Stimulated activated naive CD8-positive, alpha-beta T cell treated with anti-CD3 and anti-CD28 coated beads, Interleukin-15, Interleukin-2, amounts not matched to agents 100 ng/mL and 50 ng/mL, for 24 hours (primary cell): Measurements from ENCODE around the gene CKS2.

Source experiments
- H3K27ac Mint-ChIP-seq: one replicate; pipeline ENCODE4 v1.8.0; 2021; ENCODE audit warnings: mild to moderate bottlenecking, mixed read lengths
- H3K27me3 Mint-ChIP-seq: one replicate; pipeline ENCODE4 v1.8.0; 2021; ENCODE audit warnings: mixed read lengths
- H3K36me3 Mint-ChIP-seq: one replicate; pipeline ENCODE4 v1.8.0; 2021; ENCODE audit warnings: low read depth, mixed read lengths
- H3K4me1 Mint-ChIP-seq: one replicate; pipeline ENCODE4 v1.8.0; 2021; ENCODE audit warnings: low read depth, mixed read lengths
- H3K4me3 Mint-ChIP-seq: one replicate; pipeline ENCODE4 v1.8.0; 2021; ENCODE audit warnings: mild to moderate bottlenecking, mixed read lengths
- H3K9me3 Mint-ChIP-seq: one replicate; pipeline ENCODE4 v1.8.0; 2021; ENCODE audit warnings: mixed read lengths

Gene CKS2

DNA sequence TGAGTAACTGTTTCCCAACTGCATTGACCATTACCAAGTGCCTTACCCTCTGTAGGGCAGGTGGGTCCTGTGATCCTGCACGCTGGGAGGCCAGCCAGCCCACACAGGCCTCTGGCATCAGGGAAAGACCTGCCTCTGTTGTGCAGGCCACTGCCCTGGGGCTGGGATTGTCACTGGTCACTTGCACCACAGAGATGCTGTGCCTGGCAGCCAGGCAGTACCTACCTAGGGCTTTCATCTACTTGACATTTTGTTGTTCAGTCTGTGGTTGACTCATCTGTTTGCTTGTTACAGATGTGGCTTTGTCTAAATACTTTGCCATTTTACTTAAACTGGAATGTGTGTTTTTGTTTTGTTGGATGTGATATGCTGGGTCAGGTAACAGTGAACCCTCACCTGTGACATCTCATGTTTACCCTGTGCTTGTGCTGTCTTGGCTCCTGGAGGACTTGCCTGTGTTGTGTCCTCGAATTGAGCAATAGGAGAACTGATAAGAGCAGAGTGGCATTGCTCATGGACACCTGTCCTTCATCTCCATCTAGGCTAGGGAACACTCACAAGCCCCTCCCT is 40.1 kb downstream of the CKS2 start:
- Mint-ChIP-seq H3K4me3 (no peak overlapping the region), H3K4me1 (peaks cover 18% of the 10 kb centered on the region), H3K27me3 (no peaks in the 10 kb centered on the region), H3K27ac (no peak overlapping the region), H3K36me3 (peaks cover 86% of the 10 kb centered on the region), H3K9me3 (no peaks in the 10 kb centered on the region)

- no peak overlapping the region for H3K4me3 Mint-ChIP-seq
- H3K27me3 Mint-ChIP-seq: no peaks in the 10 kb centered on the region
- peaks cover 84% of the 10 kb centered on the region for H3K36me3 Mint-ChIP-seq
- no peaks in the 10 kb centered on the region for H3K9me3 Mint-ChIP-seq
- H3K4me1 Mint-ChIP-seq: peaks cover 18% of the 10 kb centered on the region
- peak overlapping the region; percentile 32 for H3K27ac Mint-ChIP-seq
Observed at GRCh38 chr9:89351584-89352300, 40.7 kb downstream of the CKS2 start.

- Mint-ChIP-seq H3K4me3 (no peak overlapping the region), H3K36me3 (peaks cover 83% of the 10 kb centered on the region), H3K27ac (peak overlapping the region; percentile 57), H3K9me3 (no peaks in the 10 kb centered on the region), H3K4me1 (peaks cover 21% of the 10 kb centered on the region), H3K27me3 (no peaks in the 10 kb centered on the region)
Observed at GRCh38 chr9:89352451-89352850, 41.5 kb downstream of the CKS2 start.

GRCh38 chr9:89352874-89353649 is 42.1 kb downstream of the CKS2 start:
- no peak overlapping the region for H3K4me3 Mint-ChIP-seq
- H3K27ac Mint-ChIP-seq: peak overlapping the region; percentile 57

GRCh38 chr9:89353989-89354388 is 43.0 kb downstream of the CKS2 start:
- H3K36me3 Mint-ChIP-seq: peaks cover 76% of the 10 kb centered on the region
- no peak overlapping the region for H3K4me3 Mint-ChIP-seq
- H3K27me3 Mint-ChIP-seq: no peaks in the 10 kb centered on the region
- H3K4me1 Mint-ChIP-seq: peaks cover 21% of the 10 kb centered on the region
- H3K9me3 Mint-ChIP-seq: no peaks in the 10 kb centered on the region
- no peak overlapping the region for H3K27ac Mint-ChIP-seq

More at GRCh38 chr9:89352874-89353649, 42.1 kb downstream of the CKS2 start:
- no peaks in the 10 kb centered on the region for H3K9me3 Mint-ChIP-seq
- H3K36me3 Mint-ChIP-seq: peaks cover 79% of the 10 kb centered on the region
- no peaks in the 10 kb centered on the region for H3K27me3 Mint-ChIP-seq
- peaks cover 21% of the 10 kb centered on the region for H3K4me1 Mint-ChIP-seq

DNA sequence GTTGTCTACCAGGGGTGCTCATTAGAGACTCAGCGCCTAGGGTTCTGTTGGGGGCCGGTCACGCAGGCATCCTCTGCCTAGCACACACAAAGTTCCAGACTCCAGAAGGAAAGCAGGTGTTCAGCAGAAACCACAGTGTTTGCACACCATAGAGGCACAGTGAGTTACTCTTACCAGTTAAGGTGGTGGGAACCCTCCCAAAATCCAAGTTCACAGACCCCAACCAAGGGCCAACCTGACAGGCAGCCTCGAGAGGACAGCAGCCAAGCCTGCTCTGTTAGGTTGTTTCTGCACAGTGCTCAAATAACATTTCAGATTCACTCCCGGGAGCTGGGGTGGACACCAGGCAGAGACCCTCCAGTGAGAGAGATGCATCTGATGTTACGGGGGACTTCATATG is 43.5 kb downstream of the CKS2 start:
- H3K36me3 Mint-ChIP-seq: peaks cover 76% of the 10 kb centered on the region

DNA sequence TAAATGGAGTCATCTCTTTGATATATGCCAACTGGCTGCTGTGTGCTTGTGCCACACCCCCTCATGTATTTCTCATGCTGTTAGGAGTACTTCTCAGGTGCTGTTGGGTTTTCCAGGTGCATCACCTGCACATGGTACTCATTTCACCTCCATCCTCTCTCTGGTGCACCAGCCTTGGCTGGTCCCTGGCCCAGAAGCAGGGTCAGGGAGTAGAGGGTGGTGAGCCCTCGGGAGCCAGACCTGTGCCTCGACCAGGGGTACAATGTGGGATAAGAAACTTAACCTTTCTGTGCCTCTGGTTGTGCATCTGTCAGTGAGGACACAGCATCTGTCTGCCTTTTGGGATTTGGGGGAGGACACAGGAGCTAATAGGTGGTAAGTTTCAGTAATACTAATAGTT is 45.8 kb downstream of the CKS2 start:
- H3K4me3 Mint-ChIP-seq: no peak overlapping the region
- peak overlapping the region; percentile 15 for H3K27ac Mint-ChIP-seq
- H3K9me3 Mint-ChIP-seq: no peaks in the 10 kb centered on the region
- H3K4me1 Mint-ChIP-seq: peaks cover 14% of the 10 kb centered on the region
- peaks cover 78% of the 10 kb centered on the region for H3K36me3 Mint-ChIP-seq
- no peaks in the 10 kb centered on the region for H3K27me3 Mint-ChIP-seq

More for the DNA sequence above, 43.5 kb downstream of the CKS2 start:
- H3K27ac Mint-ChIP-seq: no peak overlapping the region
- no peak overlapping the region for H3K4me3 Mint-ChIP-seq
- H3K9me3 Mint-ChIP-seq: no peaks in the 10 kb centered on the region
- H3K4me1 Mint-ChIP-seq: peaks cover 21% of the 10 kb centered on the region
- H3K27me3 Mint-ChIP-seq: no peaks in the 10 kb centered on the region

DNA sequence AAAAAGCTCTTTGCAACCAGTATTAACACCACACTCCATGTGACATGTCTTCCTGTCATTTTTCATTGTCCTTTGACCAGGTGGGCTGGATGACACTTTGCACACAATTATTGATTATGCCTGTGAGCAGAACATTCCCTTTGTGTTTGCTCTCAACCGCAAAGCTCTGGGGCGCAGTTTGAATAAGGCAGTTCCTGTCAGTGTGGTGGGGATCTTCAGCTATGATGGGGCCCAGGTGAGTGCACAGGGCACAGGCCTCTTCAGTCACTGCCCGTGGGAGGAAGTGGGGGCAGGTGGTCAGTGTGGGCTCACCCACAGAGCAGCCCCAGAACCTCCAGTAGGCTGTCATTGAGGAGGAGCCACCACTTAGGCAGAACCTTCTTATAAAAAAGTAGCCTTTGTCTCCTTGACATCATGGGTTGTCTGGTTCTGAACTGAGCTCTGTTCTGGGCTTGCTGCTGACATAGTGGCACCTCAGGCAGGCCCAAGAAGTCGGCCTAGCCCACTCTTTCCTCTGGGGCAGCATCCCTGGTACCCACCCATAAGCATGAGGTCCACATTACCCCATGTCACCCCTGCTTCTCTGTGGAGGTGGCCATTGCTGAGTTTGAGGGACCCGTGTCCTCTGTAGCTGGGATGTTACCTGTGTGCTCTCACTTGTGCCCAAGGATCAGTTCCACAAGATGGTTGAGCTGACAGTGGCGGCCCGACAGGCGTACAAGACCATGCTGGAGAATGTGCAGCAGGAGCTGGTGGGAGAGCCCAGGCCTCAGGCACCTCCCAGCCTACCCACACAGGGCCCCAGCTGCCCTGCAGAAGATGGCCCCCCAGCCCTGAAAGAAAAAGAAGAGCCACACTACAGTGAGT is 46.6 kb downstream of the CKS2 start:
- Mint-ChIP-seq H3K27ac (peak overlapping the region; percentile 71), H3K27me3 (no peaks in the 10 kb centered on the region), H3K9me3 (no peaks in the 10 kb centered on the region), H3K4me3 (no peak overlapping the region), H3K36me3 (peaks cover 71% of the 10 kb centered on the region), H3K4me1 (peaks cover 6% of the 10 kb centered on the region)

- Mint-ChIP-seq H3K9me3 (no peaks in the 10 kb centered on the region), H3K4me3 (no peak overlapping the region), H3K27me3 (no peaks in the 10 kb centered on the region), H3K36me3 (peaks cover 71% of the 10 kb centered on the region), H3K27ac (no peak overlapping the region), H3K4me1 (peaks cover 3% of the 10 kb centered on the region)
Observed at GRCh38 chr9:89358376-89358916, 47.5 kb downstream of the CKS2 start.

- H3K9me3 Mint-ChIP-seq: no peaks in the 10 kb centered on the region
- H3K36me3 Mint-ChIP-seq: peaks cover 65% of the 10 kb centered on the region
- H3K27me3 Mint-ChIP-seq: no peaks in the 10 kb centered on the region
- H3K27ac Mint-ChIP-seq: no peak overlapping the region
- no peak overlapping the region for H3K4me3 Mint-ChIP-seq
- H3K4me1 Mint-ChIP-seq: peaks cover 3% of the 10 kb centered on the region
Observed at GRCh38 chr9:89358985-89359384, 48.0 kb downstream of the CKS2 start.

- no peaks in the 10 kb centered on the region for H3K9me3 Mint-ChIP-seq
- H3K27ac Mint-ChIP-seq: peak overlapping the region; percentile 34
- H3K36me3 Mint-ChIP-seq: peaks cover 57% of the 10 kb centered on the region
- no peaks in the 10 kb centered on the region for H3K27me3 Mint-ChIP-seq
- peaks cover 3% of the 10 kb centered on the region for H3K4me1 Mint-ChIP-seq
- H3K4me3 Mint-ChIP-seq: no peak overlapping the region
Observed at GRCh38 chr9:89359751-89360261, 48.8 kb downstream of the CKS2 start.

GRCh38 chr9:89360465-89360864 is 49.5 kb downstream of the CKS2 start:
- Mint-ChIP-seq H3K4me3 (no peak overlapping the region), H3K27ac (peak overlapping the region; percentile 34), H3K9me3 (no peaks in the 10 kb centered on the region), H3K4me1 (peaks cover 3% of the 10 kb centered on the region), H3K36me3 (peaks cover 50% of the 10 kb centered on the region), H3K27me3 (no peaks in the 10 kb centered on the region)

- H3K27me3 Mint-ChIP-seq: no peaks in the 10 kb centered on the region
- H3K4me1 Mint-ChIP-seq: peaks cover 3% of the 10 kb centered on the region
- H3K27ac Mint-ChIP-seq: no peak overlapping the region
- H3K36me3 Mint-ChIP-seq: peaks cover 45% of the 10 kb centered on the region
- no peaks in the 10 kb centered on the region for H3K9me3 Mint-ChIP-seq
- H3K4me3 Mint-ChIP-seq: no peak overlapping the region
Observed at GRCh38 chr9:89361031-89361430, 50.0 kb downstream of the CKS2 start.
